ENCODE measurements around the gene ITK. TPM values are rescaled to one million over a fixed set of nuclear protein-coding genes. Genes with fewer than 3 reads are reported as not detected.

The ITK gene
- total and polyA plus RNA-seq, 4 donors: 0.35 to 1.5 (median 0.43) TPM

DNA sequence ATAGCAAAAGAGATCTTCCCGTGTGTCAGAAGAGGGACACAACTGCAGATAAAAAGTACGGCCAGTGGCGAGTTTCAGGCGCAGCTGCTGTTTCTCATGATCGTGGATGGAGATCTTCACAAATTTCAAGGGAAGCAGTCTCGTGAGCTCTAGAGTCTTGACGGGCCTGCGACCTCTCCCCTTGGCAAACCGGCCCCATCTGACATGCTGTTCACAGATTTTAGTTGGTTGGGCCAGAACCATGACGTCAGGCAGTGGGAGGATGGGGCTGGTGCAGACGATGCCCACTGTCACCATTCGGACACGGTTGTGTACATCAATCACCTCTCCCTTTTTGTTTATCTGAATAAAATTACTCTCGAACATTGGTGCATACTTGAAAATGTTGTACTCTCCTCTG lies 15.0 kb upstream of the ITK start:
- Histone ChIP-seq H3K27ac (ENCODE audit: low read depth in 1 of 2, low read length in 2 of 2) (no peak overlapping the region), H3K36me3 (ENCODE audit: control insufficient read depth in 4 of 4, insufficient read depth in 3 of 4, low read depth in 1 of 4, low read length in 3 of 4) (no peaks in the 10 kb centered on the region), H3K27me3 (ENCODE audit: control insufficient read depth in 4 of 4, insufficient read depth in 4 of 4, low read length in 3 of 4) (peaks cover 0 to 12% (median 2%) of the 10 kb centered on the region in 4 donors), H3K4me1 (ENCODE audit: control insufficient read depth in 4 of 4, insufficient read depth in 4 of 4, low read length in 3 of 4) (no peaks in the 10 kb centered on the region), H3K9ac (ENCODE audit: low read depth in 1 of 2, low read length in 2 of 2) (no peak overlapping the region), H3K9me3 (ENCODE audit: control insufficient read depth in 4 of 4, low read length in 3 of 4) (no peaks in the 10 kb centered on the region), H3K4me3 (ENCODE audit: low read depth in 1 of 3, low read length in 3 of 3) (no peak overlapping the region)
- TF ChIP-seq RXRA (IDR thresholded peaks at IDR 0.05) (no peak), GABPA (IDR thresholded peaks at IDR 0.05 in 1 of 2, conservative IDR thresholded peaks at IDR 0.05 in 1 of 2) (no peak), JUND (IDR thresholded peaks at IDR 0.05) (no peak), HNF4G (IDR thresholded peaks at IDR 0.05) (no peak), RAD21 (IDR thresholded peaks at IDR 0.05) (no peak), NR2F2 (IDR thresholded peaks at IDR 0.05) (no peak), FOXA2 (IDR thresholded peaks at IDR 0.05) (no peak), EGR1 (IDR thresholded peaks at IDR 0.05; ENCODE audit: low read depth in 2 of 2) (no peak), SP1 (IDR thresholded peaks at IDR 0.05) (no peak)
- TF ChIP-seq, protein P1, sequence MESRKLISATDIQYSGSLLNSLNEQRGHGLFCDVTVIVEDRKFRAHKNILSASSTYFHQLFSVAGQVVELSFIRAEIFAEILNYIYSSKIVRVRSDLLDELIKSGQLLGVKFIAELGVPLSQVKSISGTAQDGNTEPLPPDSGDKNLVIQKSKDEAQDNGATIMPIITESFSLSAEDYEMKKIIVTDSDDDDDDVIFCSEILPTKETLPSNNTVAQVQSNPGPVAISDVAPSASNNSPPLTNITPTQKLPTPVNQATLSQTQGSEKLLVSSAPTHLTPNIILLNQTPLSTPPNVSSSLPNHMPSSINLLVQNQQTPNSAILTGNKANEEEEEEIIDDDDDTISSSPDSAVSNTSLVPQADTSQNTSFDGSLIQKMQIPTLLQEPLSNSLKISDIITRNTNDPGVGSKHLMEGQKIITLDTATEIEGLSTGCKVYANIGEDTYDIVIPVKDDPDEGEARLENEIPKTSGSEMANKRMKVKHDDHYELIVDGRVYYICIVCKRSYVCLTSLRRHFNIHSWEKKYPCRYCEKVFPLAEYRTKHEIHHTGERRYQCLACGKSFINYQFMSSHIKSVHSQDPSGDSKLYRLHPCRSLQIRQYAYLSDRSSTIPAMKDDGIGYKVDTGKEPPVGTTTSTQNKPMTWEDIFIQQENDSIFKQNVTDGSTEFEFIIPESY (IDR thresholded peaks at IDR 0.05): no peak
- TF ChIP-seq, protein P2, sequence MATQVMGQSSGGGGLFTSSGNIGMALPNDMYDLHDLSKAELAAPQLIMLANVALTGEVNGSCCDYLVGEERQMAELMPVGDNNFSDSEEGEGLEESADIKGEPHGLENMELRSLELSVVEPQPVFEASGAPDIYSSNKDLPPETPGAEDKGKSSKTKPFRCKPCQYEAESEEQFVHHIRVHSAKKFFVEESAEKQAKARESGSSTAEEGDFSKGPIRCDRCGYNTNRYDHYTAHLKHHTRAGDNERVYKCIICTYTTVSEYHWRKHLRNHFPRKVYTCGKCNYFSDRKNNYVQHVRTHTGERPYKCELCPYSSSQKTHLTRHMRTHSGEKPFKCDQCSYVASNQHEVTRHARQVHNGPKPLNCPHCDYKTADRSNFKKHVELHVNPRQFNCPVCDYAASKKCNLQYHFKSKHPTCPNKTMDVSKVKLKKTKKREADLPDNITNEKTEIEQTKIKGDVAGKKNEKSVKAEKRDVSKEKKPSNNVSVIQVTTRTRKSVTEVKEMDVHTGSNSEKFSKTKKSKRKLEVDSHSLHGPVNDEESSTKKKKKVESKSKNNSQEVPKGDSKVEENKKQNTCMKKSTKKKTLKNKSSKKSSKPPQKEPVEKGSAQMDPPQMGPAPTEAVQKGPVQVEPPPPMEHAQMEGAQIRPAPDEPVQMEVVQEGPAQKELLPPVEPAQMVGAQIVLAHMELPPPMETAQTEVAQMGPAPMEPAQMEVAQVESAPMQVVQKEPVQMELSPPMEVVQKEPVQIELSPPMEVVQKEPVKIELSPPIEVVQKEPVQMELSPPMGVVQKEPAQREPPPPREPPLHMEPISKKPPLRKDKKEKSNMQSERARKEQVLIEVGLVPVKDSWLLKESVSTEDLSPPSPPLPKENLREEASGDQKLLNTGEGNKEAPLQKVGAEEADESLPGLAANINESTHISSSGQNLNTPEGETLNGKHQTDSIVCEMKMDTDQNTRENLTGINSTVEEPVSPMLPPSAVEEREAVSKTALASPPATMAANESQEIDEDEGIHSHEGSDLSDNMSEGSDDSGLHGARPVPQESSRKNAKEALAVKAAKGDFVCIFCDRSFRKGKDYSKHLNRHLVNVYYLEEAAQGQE (IDR thresholded peaks at IDR 0.05): no peak
- TF ChIP-seq, protein P3, sequence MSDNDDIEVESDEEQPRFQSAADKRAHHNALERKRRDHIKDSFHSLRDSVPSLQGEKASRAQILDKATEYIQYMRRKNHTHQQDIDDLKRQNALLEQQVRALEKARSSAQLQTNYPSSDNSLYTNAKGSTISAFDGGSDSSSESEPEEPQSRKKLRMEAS (IDR thresholded peaks at IDR 0.05): no peak
- TF ChIP-seq, protein P4, sequence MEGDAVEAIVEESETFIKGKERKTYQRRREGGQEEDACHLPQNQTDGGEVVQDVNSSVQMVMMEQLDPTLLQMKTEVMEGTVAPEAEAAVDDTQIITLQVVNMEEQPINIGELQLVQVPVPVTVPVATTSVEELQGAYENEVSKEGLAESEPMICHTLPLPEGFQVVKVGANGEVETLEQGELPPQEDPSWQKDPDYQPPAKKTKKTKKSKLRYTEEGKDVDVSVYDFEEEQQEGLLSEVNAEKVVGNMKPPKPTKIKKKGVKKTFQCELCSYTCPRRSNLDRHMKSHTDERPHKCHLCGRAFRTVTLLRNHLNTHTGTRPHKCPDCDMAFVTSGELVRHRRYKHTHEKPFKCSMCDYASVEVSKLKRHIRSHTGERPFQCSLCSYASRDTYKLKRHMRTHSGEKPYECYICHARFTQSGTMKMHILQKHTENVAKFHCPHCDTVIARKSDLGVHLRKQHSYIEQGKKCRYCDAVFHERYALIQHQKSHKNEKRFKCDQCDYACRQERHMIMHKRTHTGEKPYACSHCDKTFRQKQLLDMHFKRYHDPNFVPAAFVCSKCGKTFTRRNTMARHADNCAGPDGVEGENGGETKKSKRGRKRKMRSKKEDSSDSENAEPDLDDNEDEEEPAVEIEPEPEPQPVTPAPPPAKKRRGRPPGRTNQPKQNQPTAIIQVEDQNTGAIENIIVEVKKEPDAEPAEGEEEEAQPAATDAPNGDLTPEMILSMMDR (IDR thresholded peaks at IDR 0.05; ENCODE audit: low read depth, low read length, missing input control): no peak
- TF ChIP-seq, protein P5, sequence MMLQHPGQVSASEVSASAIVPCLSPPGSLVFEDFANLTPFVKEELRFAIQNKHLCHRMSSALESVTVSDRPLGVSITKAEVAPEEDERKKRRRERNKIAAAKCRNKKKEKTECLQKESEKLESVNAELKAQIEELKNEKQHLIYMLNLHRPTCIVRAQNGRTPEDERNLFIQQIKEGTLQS (IDR thresholded peaks at IDR 0.05): no peak
- WGBS: 90% methylated on average over 14 of the region's 14 CpGs
- DNase-seq (ENCODE audit: low spot score): no peak
